ENCODE measurements around the gene VWA7.
"Not testable (repeated sequence)": the region's sequence is repeated elsewhere in the genome, so short reads cannot be mapped to it uniquely, and the experiment has no call there.

The VWA7 gene, protein sequence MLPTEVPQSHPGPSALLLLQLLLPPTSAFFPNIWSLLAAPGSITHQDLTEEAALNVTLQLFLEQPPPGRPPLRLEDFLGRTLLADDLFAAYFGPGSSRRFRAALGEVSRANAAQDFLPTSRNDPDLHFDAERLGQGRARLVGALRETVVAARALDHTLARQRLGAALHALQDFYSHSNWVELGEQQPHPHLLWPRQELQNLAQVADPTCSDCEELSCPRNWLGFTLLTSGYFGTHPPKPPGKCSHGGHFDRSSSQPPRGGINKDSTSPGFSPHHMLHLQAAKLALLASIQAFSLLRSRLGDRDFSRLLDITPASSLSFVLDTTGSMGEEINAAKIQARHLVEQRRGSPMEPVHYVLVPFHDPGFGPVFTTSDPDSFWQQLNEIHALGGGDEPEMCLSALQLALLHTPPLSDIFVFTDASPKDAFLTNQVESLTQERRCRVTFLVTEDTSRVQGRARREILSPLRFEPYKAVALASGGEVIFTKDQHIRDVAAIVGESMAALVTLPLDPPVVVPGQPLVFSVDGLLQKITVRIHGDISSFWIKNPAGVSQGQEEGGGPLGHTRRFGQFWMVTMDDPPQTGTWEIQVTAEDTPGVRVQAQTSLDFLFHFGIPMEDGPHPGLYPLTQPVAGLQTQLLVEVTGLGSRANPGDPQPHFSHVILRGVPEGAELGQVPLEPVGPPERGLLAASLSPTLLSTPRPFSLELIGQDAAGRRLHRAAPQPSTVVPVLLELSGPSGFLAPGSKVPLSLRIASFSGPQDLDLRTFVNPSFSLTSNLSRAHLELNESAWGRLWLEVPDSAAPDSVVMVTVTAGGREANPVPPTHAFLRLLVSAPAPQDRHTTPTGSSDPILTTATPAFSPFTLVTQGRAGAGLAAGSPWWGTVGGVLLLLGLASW

GRCh38 chr6:31776989-31777666 lies at the start of gene VWA7:
VWA7 (minus strand) TSS chr6:31777328; CDS start chr6:31776779, 549 bp downstream.
- DNase-seq, result peak; percentile 76

DNA sequence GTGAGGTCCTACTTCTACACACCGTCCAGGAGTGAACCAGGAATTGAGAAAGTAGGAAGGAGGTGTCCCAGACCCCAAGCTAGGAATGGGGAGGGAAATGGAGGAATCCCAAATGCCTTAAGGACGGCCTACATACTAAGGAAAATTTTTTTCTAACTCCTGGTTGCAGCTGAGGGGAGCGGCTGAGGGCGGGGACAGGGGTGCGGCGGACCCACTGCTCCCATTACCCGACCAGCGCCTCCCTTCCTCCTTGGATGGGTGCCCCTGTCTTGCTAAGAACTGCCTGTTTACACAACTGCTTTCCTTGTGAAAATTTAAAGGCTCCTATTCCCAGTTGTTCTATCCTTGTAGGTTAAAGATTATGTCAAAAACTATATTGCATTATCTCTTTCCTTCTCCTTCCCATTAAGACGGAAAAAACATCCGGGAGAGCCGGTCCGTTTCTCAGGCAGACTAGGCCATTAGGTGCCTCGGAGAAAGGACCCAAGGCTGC lies 49.7 kb upstream of the VWA7 start:
- peak; percentile 56 for DNase-seq

GRCh38 chr6:31825553-31825952 lies 48.4 kb upstream of the VWA7 start:
- no peak for DNase-seq

- DNase-seq, result not testable (repeated sequence)
Measured at GRCh38 chr6:31823592-31824196, 46.6 kb upstream of the VWA7 start.

- DNase-seq, result peak; percentile 80
Measured at GRCh38 chr6:31822036-31822821, 45.1 kb upstream of the VWA7 start.

- DNase-seq, result no peak
Measured at GRCh38 chr6:31821301-31822035, 44.3 kb upstream of the VWA7 start.

- DNase-seq, result not testable (repeated sequence)
Measured at GRCh38 chr6:31820399-31820798, 43.3 kb upstream of the VWA7 start.

DNA sequence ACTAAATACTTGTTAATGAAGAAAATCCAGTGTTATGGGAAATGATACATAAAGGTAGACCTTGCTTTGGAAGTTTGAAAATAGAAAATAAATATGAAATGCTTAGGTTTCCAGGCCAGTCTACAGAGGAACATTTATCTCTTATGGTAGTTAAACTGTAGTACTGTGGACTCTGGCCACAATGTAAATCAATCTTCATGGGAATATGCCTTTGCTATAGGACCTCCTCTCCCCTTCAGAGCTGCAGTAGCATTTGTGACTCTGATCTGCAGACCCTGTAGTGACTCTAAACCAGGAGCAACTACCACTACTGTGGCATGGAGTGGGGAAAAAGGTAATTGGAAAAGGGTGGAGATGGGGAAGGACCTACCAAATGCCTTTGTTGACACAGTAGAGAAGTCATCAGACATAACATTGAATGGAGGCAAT lies 42.8 kb upstream of the VWA7 start:
- no peak for DNase-seq

GRCh38 chr6:31817929-31818511 lies 40.9 kb upstream of the VWA7 start:
- DNase-seq, result not testable (repeated sequence)

DNA sequence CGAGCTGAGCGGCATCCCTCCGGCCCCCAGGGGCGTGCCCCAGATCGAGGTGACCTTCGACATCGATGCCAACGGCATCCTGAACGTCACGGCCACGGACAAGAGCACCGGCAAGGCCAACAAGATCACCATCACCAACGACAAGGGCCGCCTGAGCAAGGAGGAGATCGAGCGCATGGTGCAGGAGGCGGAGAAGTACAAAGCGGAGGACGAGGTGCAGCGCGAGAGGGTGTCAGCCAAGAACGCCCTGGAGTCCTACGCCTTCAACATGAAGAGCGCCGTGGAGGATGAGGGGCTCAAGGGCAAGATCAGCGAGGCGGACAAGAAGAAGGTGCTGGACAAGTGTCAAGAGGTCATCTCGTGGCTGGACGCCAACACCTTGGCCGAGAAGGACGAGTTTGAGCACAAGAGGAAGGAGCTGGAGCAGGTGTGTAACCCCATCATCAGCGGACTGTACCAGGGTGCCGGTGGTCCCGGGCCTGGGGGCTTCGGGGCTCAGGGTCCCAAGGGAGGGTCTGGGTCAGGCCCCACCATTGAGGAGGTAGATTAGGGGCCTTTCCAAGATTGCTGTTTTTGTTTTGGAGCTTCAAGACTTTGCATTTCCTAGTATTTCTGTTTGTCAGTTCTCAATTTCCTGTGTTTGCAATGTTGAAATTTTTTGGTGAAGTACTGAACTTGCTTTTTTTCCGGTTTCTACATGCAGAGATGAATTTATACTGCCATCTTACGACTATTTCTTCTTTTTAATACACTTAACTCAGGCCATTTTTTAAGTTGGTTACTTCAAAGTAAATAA lies 40.2 kb upstream of the VWA7 start:
- DNase-seq, result not testable (repeated sequence)

GRCh38 chr6:31815025-31815838 lies 38.1 kb upstream of the VWA7 start, which contains the start of the genes HSPA1A and HSPA1L:
HSPA1A (plus strand) TSS chr6:31815543; CDS start chr6:31815757, 214 bp downstream.
HSPA1L (minus strand) TSS chr6:31815283; CDS start chr6:31811972, 3,311 bp downstream.
- peak; percentile 75 for DNase-seq

DNA sequence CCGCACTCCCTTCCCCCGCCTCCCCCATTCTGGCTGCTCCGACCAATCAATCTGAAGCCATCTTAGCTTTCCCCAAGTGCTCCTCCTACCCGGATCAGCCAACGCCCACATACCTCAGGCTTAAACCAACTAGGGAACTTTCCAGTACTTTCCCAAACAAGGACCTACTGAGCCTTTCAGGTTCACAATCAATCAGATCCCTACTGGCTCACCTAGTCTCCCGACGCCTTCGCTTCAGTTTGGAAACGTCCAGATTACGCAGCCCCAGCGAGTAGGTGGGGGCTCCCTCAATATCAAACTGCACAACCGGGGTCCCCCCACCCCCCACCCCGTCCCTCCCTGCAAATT lies 37.5 kb upstream of the VWA7 start:
- peak; percentile 79 for DNase-seq

- no peak for DNase-seq
Measured at GRCh38 chr6:31813465-31813849, 36.3 kb upstream of the VWA7 start.

GRCh38 chr6:31811645-31812044 lies 34.5 kb upstream of the VWA7 start:
- no peak for DNase-seq

DNA sequence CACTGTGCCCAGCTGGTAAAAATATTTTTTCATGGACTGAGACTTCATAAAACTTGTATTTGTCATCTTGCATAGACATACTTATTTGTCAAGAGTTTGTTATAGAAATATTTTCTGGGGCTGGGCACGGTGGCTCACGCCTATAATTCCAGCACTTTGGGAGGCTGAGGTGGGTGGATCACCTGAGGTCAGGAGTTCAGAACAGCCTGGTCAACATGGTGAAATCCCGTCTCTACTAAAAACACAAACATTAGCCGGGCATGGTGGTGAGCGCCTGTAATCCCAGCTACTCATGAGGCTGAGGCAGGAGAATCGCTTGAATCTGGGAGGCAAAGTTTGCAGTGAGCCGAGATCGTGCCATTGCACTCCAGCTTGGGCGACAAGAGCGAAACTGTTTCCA lies 31.5 kb upstream of the VWA7 start:
- DNase-seq, result not testable (repeated sequence)

DNA sequence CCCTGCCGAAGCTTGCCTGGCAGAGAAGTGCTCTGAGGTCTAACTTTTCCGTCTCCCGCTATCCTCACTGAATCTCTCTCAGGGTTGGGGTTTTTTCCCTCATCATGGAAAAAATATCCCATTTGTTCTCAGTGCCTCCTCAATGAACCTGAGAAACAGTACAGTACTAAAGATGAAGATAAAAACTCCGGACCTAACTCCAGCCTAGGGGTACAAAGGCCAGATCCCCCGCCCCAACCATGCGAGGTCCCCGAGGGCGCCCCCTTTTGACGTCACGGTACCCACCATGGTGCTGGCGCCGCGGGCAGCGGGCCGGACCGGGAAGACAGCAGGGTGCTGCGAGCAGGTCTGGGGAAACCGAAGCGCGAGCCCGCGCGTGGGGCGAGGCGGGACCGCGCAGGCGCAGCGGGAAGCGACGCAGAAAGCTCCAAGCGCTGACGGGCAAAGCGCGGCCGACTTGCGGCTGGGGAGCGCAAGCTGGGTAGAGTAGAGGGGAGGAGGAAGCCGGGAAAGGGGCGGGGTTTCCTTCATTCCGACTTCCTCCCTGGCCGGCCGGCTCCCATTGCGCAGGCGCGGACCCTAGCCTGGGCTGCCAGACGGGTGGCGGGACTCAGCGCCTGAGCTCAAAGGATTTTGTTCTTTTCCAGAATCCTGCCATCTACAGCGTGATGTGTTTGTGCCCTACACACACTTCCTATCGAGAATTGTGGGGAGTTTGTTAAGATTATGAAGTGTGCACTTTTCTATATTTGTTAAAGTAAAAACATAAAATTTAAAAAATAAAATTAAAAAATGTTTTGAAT lies 29.5 kb upstream of the VWA7 start, which contains the start of gene LSM2:
Gene LSM2, minus strand, starts transcription at position 497 of the 803 bp plus-strand sequence. Its CDS starts 209 bp downstream, at position 288.
- peak; percentile 99 for DNase-seq

- no peak for DNase-seq
Measured at GRCh38 chr6:31805939-31806469, 28.9 kb upstream of the VWA7 start.
